Cerebellar cortex (tissue), 1 donor: ENCODE data around the gene CACNA2D1.

Experiments
- DNase-seq: peaks from one replicate; pipeline ENCODE4 v3.0.0-alpha.2; 2015; ENCODE audit warnings: low spot score

The CACNA2D1 gene

GRCh38 chr7:82226191-82226590 is 217.4 kb downstream of the CACNA2D1 start:
- no peak for DNase-seq

DNA sequence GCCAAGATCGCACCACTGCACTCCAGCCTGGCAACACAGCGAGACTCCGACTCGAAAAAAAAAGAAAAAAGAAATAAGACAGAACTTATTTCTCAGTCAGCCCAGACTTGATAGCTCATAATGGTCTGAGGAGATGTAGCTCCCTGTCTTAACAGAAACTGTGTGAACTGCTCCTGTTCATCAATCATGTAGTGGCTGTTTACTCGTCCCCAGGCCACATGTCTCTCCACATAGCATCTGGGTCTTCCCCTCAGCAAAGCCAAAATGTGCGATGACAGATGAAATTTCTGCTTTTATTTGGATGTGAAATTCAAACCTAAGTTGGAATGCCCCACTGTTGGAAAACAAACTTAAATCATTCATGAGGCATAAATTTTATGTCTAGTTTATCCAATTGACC is 219.0 kb downstream of the CACNA2D1 start:
- no peak for DNase-seq

- DNase-seq = no peak
These were observed 220.0 kb downstream of the CACNA2D1 start for GRCh38 chr7:82223580-82223979.

DNA sequence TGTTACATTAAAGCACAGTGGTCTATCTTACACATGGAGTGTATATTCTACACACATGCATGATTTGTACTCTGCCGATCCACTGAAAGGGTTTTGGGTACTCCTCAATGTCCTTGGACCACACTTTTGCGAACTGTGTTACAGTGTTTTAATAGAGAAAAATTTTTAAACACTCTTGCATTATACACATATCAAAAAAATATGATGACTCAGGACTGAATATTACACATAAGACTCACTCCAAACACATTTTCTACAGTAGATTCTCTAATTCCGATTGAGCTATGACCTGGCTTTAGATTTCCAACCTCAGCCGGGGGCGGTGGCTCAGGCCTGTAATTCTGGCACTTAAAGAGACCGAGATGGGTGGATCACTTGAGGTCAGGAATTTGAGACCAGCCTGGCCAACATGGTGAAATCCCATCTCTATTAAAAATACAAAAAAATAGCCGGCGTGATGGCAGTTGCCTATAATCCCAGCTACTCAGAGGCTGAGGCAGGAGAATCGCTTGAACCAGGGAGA is 222.4 kb downstream of the CACNA2D1 start:
- DNase-seq = no peak

DNA sequence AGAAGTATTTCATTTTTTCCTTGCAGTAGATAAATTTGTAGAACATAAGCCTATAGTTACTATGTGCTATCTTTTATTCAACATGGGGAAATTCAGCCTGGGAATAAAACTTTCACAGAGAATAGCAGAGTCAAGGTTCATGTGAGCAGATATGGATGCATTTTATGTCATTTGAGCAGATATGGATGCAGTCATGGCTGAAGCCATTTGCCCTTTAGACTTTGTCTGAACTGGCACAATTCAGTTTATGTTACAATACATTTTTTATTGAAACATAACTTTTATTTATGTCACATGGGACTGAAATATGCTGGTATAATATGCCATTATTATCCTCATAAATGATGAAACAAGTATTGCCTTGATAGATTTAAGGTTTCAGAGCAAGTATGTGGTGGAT is 231.1 kb downstream of the CACNA2D1 start:
- no peak for DNase-seq

DNA sequence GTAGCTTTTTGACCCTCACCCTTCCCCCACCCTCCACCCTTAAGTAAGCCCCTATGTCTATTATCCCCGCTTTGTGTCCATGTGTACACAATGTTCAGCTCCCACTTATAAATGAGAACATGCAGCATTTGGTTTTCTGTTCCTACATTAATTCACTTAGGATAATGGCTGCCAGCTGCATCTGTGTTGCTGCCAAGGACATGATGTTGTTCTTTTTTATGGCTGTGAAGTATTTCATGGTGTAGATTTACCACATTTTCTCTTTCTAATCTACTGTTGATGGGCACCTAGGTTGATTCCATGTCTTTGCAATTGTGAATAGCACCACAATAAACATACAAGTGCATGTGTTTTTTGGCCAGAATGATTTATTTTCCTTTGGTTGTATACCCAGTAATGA is 232.2 kb downstream of the CACNA2D1 start:
- DNase-seq = no peak

- no peak for DNase-seq
These were observed 233.0 kb downstream of the CACNA2D1 start for GRCh38 chr7:82210416-82211184.

GRCh38 chr7:82209179-82209747 is 234.3 kb downstream of the CACNA2D1 start:
- no peak for DNase-seq

DNA sequence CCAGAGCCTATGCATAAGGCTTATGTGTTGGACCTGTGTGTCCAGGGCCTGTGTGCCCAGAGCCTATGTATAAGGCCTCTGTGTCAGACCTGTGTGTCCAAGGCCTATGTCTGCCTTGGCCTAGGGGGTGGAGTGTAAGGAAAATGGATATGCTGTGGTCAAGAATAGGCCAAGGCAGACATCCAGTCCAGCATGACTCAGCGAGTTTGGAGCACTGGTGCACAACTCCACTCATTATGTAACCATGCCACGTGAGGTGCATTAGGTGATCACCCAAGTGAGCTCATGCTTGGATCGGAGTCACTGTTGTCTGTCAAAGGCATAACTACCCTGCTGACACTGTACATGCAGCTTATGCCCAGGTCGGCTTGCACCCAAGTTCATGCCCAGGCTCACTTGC is 238.9 kb downstream of the CACNA2D1 start:
- peak; percentile 18 for DNase-seq

GRCh38 chr7:82202965-82203364 is 240.6 kb downstream of the CACNA2D1 start:
- DNase-seq = no peak

DNA sequence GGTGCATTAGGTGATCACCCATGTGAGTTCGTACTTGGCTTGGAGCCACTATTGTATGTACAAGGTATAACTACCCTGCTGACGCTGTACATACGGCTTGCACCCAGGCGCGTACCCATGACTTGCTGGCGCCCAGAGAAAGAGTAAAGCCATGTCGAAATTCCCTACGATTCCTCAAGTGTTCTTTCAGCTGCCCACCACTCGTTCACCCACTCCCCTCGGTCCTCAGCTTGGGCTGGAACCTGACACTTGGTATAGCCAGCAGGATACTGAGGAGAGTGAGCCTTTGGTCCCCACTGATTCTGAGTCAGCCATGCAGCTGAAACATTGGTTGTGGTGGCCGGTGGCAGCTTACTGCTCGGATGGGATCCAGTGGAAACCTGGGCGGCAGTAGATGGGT is 241.5 kb downstream of the CACNA2D1 start:
- DNase-seq = no peak

GRCh38 chr7:82200601-82201000 is 243.0 kb downstream of the CACNA2D1 start:
- DNase-seq = no peak

DNA sequence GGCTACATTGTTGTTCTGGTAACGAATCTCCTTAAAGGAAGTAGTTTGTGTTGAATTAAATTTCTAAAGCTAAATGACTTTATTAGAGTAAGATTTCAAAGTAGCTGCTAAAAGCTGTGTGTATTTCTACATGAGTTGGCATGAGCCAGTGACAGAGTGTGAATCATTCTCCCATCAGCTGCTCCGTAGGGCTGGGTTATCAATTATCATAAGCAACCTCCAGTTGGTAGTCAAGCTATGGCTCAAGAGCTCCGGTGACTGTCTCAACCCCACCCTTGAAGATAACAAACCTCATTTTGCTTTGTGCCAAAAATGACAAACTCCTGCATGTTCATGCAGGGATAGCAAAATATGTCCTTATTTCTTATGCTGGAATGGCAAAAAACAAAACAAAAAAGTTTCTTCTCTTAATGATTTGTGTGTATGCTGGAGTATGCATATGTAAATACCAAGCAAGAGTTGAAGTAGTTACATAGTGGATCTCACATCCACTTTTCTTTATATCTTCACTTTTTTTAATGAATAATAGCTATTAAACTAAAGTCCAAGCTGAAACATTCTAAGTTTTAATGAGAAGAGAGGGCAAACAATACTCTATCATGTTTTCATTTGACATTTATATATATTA is 249.4 kb downstream of the CACNA2D1 start:
- no peak for DNase-seq

DNA sequence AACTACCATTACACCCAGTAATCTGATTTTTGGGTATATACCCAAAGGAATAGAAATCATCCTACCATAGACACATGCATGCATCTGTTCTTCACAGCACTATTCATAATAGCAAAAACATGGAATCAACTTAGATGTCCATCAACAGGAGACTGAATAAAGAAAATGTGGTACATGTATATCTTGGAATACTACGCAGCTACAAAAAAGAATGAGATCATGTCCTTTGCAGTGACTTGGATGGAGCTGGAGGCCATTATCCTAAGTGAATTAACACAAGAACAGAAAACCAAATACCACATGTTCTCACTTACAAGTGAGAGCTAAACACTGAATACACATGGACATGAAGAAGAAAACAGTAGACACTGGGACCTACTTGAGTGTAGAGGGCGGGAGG is 254.9 kb downstream of the CACNA2D1 start:
- DNase-seq = no peak

DNA sequence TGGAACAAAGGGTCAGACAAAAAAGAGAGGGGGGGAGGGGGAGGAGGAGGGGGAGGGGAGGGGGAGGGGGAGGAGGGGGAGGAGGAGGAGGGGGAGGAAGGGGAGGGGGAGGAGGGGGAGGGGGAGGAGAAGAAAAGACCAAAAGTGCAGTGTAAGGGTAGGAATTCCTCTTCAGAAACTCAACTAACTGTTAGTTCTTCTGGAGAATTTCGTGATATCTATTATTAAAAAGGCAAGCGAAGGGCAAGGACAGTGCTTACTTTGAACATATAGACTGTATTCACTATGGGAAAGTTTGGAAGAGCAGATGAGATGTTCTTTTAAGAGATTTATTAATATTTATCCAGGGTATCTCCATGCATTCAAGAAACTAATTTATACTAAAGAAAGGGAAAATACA is 258.1 kb downstream of the CACNA2D1 start:
- no peak for DNase-seq

DNA sequence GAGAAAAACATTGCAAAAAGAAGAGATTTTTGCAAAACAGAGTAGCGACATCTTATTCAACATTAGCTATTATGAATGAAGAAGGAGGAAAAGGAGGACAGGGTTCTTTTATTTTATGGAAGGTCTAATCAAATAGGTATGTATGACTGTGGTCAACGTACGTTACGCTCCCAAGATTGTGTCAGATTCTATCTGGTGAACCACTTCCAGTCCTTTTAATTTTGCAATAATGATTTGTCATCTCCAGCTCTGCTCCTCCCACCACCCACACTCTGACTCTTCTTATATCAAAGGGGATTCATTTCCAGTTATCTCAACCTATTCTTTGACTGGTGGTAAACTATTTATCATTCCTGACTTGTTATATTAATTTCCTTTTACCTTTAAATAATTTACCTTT is 259.9 kb downstream of the CACNA2D1 start:
- no peak for DNase-seq

DNA sequence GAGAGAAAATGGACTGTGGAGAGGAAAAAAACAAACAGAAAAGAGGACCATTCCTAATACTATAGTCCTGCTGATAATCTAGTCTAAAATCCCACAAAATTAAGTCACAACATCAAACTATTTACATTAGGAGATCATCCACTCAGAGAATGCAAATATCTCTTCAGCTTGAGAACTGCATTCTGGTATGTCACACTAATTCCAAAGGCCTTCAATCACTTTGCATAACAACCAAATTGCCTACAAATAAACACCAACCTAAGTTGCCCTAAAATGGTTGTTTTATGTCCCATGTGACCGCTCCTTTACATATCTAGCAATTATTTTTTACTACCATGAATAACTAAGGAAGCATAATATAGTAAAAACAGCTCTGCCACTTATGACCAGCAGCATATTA is 264.3 kb downstream of the CACNA2D1 start:
- no peak for DNase-seq

- DNase-seq = no peak
These were observed 268.3 kb downstream of the CACNA2D1 start for GRCh38 chr7:82175319-82175718.

DNA sequence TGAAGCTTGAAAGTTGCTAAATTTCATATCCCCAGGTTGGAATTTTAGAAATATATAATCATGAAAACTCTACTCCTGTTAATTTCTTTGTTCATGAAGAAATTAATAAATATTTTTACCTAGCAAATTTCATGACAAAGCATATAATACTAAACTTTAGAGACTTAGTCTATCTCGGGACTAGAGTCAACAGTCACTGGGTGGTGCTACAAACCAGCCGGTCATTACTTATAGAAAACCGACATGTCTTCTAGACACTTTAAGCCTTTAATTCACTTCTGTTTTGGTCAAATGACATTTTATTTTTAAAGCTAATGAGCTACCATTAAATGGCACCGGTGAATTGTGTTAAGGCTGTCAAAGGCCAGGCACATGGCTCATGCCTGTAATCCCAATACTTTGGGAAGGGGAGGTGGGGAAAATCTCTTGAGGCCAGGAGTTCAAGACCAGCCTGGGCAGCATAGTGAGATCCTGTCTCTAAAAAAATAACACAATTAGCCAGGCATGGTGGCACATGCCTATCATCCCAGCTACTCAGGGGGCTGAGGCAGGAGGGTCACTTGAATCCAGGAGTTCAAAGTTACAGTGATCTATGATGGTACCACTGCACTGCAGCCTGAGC is 270.1 kb downstream of the CACNA2D1 start:
- DNase-seq = no peak

- no peak for DNase-seq
These were observed 270.7 kb downstream of the CACNA2D1 start for GRCh38 chr7:82172881-82173280.

DNA sequence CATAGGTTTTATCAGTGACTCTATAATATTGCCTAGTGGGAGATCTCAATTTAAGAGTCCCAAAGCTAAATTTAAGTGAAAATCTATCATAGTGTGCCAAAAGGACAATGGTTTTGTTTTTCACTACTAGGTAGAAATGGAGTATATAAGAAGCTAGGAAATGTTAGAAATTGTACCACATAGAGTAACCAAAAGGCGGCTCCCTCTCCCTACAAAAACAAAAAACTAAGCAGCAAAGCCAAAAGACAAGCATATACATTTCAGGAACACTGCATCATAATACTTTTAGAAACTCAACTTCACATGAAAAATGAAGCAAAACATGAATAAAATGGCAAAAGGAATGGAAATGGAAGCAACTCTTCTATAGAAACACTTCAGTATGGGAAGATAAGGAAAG is 271.6 kb downstream of the CACNA2D1 start:
- DNase-seq = no peak

GRCh38 chr7:82167558-82168314 is 275.8 kb downstream of the CACNA2D1 start:
- DNase-seq = no peak
